ENCODE data around the gene FGR. TPM values are rescaled to one million over a fixed set of nuclear protein-coding genes. Genes with fewer than 3 reads are reported as not detected.

Gene FGR
- total and polyA plus RNA-seq, 2 donors (not counting 1 experiment from before 2014, with no cell fraction given), result 57.0 to 295 TPM

DNA sequence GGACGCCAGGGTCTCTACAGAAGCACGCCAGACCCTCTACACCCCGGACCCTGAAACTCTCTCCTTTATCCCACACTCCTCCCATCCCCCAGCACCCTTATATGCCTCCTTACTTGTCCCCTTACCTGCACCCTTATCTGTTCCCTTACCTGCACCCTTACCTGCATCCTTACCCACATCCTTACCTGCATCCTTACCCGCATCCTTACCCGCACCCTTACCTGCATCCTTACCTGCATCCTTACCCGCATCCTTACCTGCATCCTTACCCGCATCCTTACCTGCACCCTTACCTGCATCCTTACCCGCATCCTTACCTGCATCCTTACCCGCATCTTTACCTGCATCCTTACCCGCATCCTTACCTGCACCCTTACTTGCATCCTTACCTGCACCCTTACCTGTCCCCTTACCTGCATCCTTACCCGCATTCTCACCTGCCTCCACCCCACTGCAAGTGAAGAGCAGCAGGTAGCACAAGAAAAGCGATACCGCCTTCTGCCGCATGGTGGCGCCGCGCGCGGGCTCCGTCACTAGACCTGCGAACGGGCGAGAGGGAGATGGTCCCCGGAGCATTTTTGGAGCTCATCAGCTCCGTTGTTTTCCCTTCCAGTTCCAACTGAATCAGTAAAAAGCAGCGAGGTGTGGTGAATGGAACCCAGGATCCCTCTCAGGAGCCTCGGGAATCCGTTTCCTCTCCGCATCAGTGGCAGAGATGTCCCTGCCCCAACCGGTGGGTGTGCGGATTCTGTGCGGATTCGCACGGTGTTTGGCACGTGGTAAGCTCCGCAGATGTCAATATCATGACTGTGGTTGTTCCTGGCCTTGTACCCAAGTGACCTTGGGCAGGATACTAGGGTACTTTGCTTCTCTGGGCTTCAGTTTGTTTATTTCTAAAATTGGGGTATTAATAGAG is 34.1 kb upstream of the FGR start:
- TF ChIP-seq EZH2 (IDR thresholded peaks at IDR 0.05; ENCODE audit: borderline replicate concordance, insufficient read depth, low read depth, low read length, poor library complexity, severe bottlenecking), result no peak
- TF ChIP-seq CTCF (IDR thresholded peaks at IDR 0.05), result peak; percentile 92
- intact Hi-C loops (cut with micrococcal nuclease), result loop anchor here (10.0 kb wide), 1 partner anchor 564 kb away; no protein-coding TSS in a partner anchor
- ChIA-PET POLR2A (interaction anchor here (0.7 to 1.8 kb wide), 3 partner anchors 57 to 240 kb away, joined by 3 to 6 read pairs (median 3); partner anchors contain the start of gene FAM76A), CTCF (interaction anchor here (0.6 to 4.1 kb wide), 53 partner anchors 8 to 804 kb away, joined by 3 to 65 read pairs (median 4); partner anchors contain the start of genes AHDC1, FAM76A, PPP1R8 and STX12)
- DNase-seq, result peak; percentile 88
- Mint-ChIP-seq H3K27me3 (no peaks in the 10 kb centered on the region), H3K9me3 (ENCODE audit: insufficient read depth) (no peaks in the 10 kb centered on the region), H3K4me1 (peaks cover 26% of the 10 kb centered on the region), H3K27ac (peak overlapping the region; percentile 37), H3K4me3 (peak overlapping the region; percentile 79)
- H3K4me3 ChIP-seq (ENCODE audit: control extremely low read depth in 1 of 5, extremely low read depth in 1 of 5, insufficient read depth in 1 of 5, low read depth in 2 of 5, low read length in 4 of 5), result peak overlapping the region; percentile 28 to 67 (median 43)
- peaks cover 0 to 1% of the 10 kb centered on the region in 2 experiments for H3K36me3 ChIP-seq (replicated peaks in 1 of 2; ENCODE audit: control extremely low read depth in 1 of 2, control insufficient read depth in 1 of 2, extremely low read depth in 1 of 2, insufficient read depth in 2 of 2, low read length in 1 of 2)
- no peaks in the 10 kb centered on the region for H3K27me3 ChIP-seq (replicated peaks in 1 of 4; ENCODE audit: control extremely low read depth in 1 of 4, control insufficient read depth in 3 of 4, insufficient read depth in 4 of 4, low read length in 3 of 4)
- peak; percentile 52 for ATAC-seq (ENCODE audit: low read depth)
- H3K4me1 ChIP-seq (ENCODE audit: control insufficient read depth in 2 of 2, insufficient read depth in 2 of 2, low read length in 2 of 2), result peaks cover 14 to 24% of the 10 kb centered on the region in 2 donors
- peaks cover 15% of the 10 kb centered on the region for H3K79me2 ChIP-seq (ENCODE audit: control insufficient read depth, insufficient read depth, low read length)
- H3K9ac ChIP-seq (ENCODE audit: low read length), result peak overlapping the region; percentile 62
- peak overlapping the region; percentile 88 for H3K4me2 ChIP-seq (replicated peaks; ENCODE audit: low read depth, low read length, poor library complexity, severe bottlenecking)
- H4K20me1 ChIP-seq (ENCODE audit: control insufficient read depth, insufficient read depth, low read length, poor library complexity, severe bottlenecking), result no peaks in the 10 kb centered on the region
- H3K9me3 ChIP-seq (ENCODE audit: control extremely low read depth in 1 of 3, control insufficient read depth in 2 of 3, insufficient read depth in 1 of 3, low read length in 2 of 3), result no peaks in the 10 kb centered on the region
- no peak overlapping the region for H3K27ac ChIP-seq (ENCODE audit: low read length in 2 of 2)
- H2AFZ ChIP-seq (ENCODE audit: insufficient read depth, low read depth, low read length, poor library complexity, severe bottlenecking), result peak overlapping the region; percentile 95
- WGBS (ENCODE audit: insufficient coverage), result 18% methylated on average over 36 of the region's 36 CpGs
